OCI-LY1 (cell line): ENCODE measurements around the gene YBX2.
A peak's percentile ranks its signal among the peaks of the same experiment; 100 is the strongest.

Source experiments
- H2AFZ ChIP-seq: fragments of 200-600 bp; sonication (generic), shearing (Covaris generic); 2 replicates; pipeline ENCODE4 v1.6.0; 2014; ENCODE audit warnings: antibody characterized with exemption, mild to moderate bottlenecking, low read length
- H3F3A ChIP-seq: fragments of 200-600 bp; sonication (generic), shearing (Covaris generic); 2 replicates; pipeline ENCODE4 v1.6.0; 2014; ENCODE audit warnings: mild to moderate bottlenecking, antibody characterized with exemption, low read length, moderate library complexity; ENCODE audit not compliant: insufficient read depth
- H3K27ac ChIP-seq: fragments of 200-600 bp; sonication (generic); 2 replicates; pipeline ENCODE4 v1.5.1; 2014; ENCODE audit warnings: low read length, mixed run types, mild to moderate bottlenecking, low read depth; ENCODE audit not compliant: poor library complexity, severe bottlenecking
- H3K27me3 ChIP-seq: fragments of 200-600 bp; sonication (generic); 2 replicates; pipeline ENCODE4 v1.6.0; 2014; ENCODE audit warnings: antibody characterized with exemption, mild to moderate bottlenecking, low read length, moderate library complexity; ENCODE audit not compliant: insufficient read depth
- H3K36me3 ChIP-seq: fragments of 200-600 bp; sonication (generic); 2 replicates; pipeline ENCODE4 v1.6.1; 2014; ENCODE audit warnings: mild to moderate bottlenecking, antibody characterized with exemption, low read length, moderate library complexity, mixed read lengths; ENCODE audit not compliant: insufficient read depth
- H3K4me1 ChIP-seq: fragments of 200-600 bp; sonication (generic); 2 replicates; pipeline ENCODE4 v1.5.1; 2014; ENCODE audit warnings: mild to moderate bottlenecking, low read length, moderate library complexity; ENCODE audit not compliant: insufficient read depth, severe bottlenecking
- H3K4me2 ChIP-seq: fragments of 200-600 bp; sonication (generic), shearing (Covaris generic); 2 replicates; pipeline ENCODE4 v1.6.1; 2014; ENCODE audit warnings: low read length
- H3K4me3 ChIP-seq: fragments of 200-600 bp; sonication (generic); 2 replicates; pipeline ENCODE4 v1.5.1; 2014; ENCODE audit warnings: low read length, low read depth, mild to moderate bottlenecking, mixed read lengths; ENCODE audit not compliant: poor library complexity, severe bottlenecking
- H3K79me2 ChIP-seq: fragments of 200-600 bp; shearing (Covaris generic); 2 replicates; pipeline ENCODE4 v1.6.1; 2016; ENCODE audit warnings: mixed run types, low read length, mixed read lengths; ENCODE audit not compliant: insufficient read depth
- H3K9ac ChIP-seq: fragments of 200-600 bp; sonication (generic), shearing (Covaris generic); 2 replicates; pipeline ENCODE4 v1.6.1; 2014; ENCODE audit warnings: mild to moderate bottlenecking, low read length, mixed read lengths
- H3K9me2 ChIP-seq: fragments of 200-600 bp; sonication (generic), shearing (Covaris generic); 2 replicates; pipeline ENCODE4 v1.6.1; 2014; ENCODE audit warnings: low read depth, mild to moderate bottlenecking, low read length, mixed read lengths
- H3K9me3 ChIP-seq: fragments of 200-600 bp; shearing (Covaris generic); 2 replicates; pipeline ENCODE4 v1.6.1; 2014; ENCODE audit warnings: low read length, mixed read lengths
- H4K20me1 ChIP-seq: fragments of 200-600 bp; sonication (generic), shearing (Covaris generic); 2 replicates; pipeline ENCODE4 v1.6.0; 2016; ENCODE audit warnings: mild to moderate bottlenecking, low read length; ENCODE audit not compliant: insufficient read depth
- CTCF ChIP-seq: fragments of 200-600 bp; sonication (generic), shearing (Covaris generic); IDR thresholded peaks from 2 replicates; pipeline ENCODE4 v1.5.1; 2017; ENCODE audit warnings: mild to moderate bottlenecking, antibody characterized with exemption, low read length, moderate library complexity, mixed read lengths
- EZH2 ChIP-seq: fragments of 200-600 bp; sonication (generic), shearing (Covaris generic); IDR thresholded peaks from 2 replicates; pipeline ENCODE4 v1.8.0; 2017; ENCODE audit warnings: borderline replicate concordance, mixed run types, mild to moderate bottlenecking, antibody characterized with exemption, low read length, moderate library complexity, mixed read lengths

YBX2 gene

GRCh38 chr17:7312432-7313087, 18.1 kb upstream of the YBX2 start:
- peaks cover 57% of the 10 kb centered on the region for H3K4me1 ChIP-seq
- no peaks in the 10 kb centered on the region for H3K27me3 ChIP-seq

GRCh38 chr17:7311110-7311705, 16.8 kb upstream of the YBX2 start:
- peaks cover 28% of the 10 kb centered on the region for H3K79me2 ChIP-seq
- H3K4me3 ChIP-seq = no peak overlapping the region
- peaks cover 23% of the 10 kb centered on the region for H3F3A ChIP-seq
- H3K27ac ChIP-seq = no peak overlapping the region
- H3K4me2 ChIP-seq = no peak overlapping the region
- H4K20me1 ChIP-seq = peaks cover 4% of the 10 kb centered on the region; the same call in 1 of the 2 replicates
- no peak overlapping the region for H2AFZ ChIP-seq
- H3K4me1 ChIP-seq = peaks cover 62% of the 10 kb centered on the region
- no peak for TF ChIP-seq EZH2
- no peak for TF ChIP-seq CTCF
- no peaks in the 10 kb centered on the region for H3K9me3 ChIP-seq
- no peaks in the 10 kb centered on the region for H3K27me3 ChIP-seq
- peaks cover 73% of the 10 kb centered on the region for H3K36me3 ChIP-seq
- H3K9ac ChIP-seq = no peak overlapping the region
- no peaks in the 10 kb centered on the region for H3K9me2 ChIP-seq

More at GRCh38 chr17:7312432-7313087, 18.1 kb upstream of the YBX2 start:
- 0 out of 2 replicates have a peak overlapping the region, but pooled peaks have one; percentile 97 for H3K4me2 ChIP-seq
- H3K36me3 ChIP-seq = peaks cover 81% of the 10 kb centered on the region
- H3K9me3 ChIP-seq = no peaks in the 10 kb centered on the region
- TF ChIP-seq EZH2 = no peak
- TF ChIP-seq CTCF = no peak
- H3K27ac ChIP-seq = peak overlapping the region; percentile 42
- no peak overlapping the region; the same call in 1 of the 2 replicates for H3K9ac ChIP-seq
- peaks cover 4% of the 10 kb centered on the region; the same call in 1 of the 2 replicates for H4K20me1 ChIP-seq
- peaks cover 23% of the 10 kb centered on the region for H3F3A ChIP-seq
- peaks cover 28% of the 10 kb centered on the region for H3K79me2 ChIP-seq
- no peak overlapping the region for H3K4me3 ChIP-seq
- H3K9me2 ChIP-seq = no peaks in the 10 kb centered on the region
- no peak overlapping the region for H2AFZ ChIP-seq

GRCh38 chr17:7309628-7310027, 15.2 kb upstream of the YBX2 start:
- Histone ChIP-seq H3K9me2 (no peaks in the 10 kb centered on the region), H3K4me2 (peak overlapping the region; percentile 81), H3K9me3 (no peaks in the 10 kb centered on the region), H4K20me1 (peaks cover 4% of the 10 kb centered on the region; the same call in 1 of the 2 replicates), H3K4me1 (peaks cover 52% of the 10 kb centered on the region), H3K79me2 (peaks cover 28% of the 10 kb centered on the region), H3K4me3 (peak overlapping the region; percentile 94), H3K36me3 (peaks cover 63% of the 10 kb centered on the region), H3K27me3 (no peaks in the 10 kb centered on the region), H3K9ac (peak overlapping the region; percentile 97; the same call in 1 of the 2 replicates), H2AFZ (no peak overlapping the region), H3K27ac (peak overlapping the region; percentile 95), H3F3A (peaks cover 23% of the 10 kb centered on the region)
- TF ChIP-seq EZH2 = no peak
- no peak for TF ChIP-seq CTCF
